ENCODE measurements around the gene PRMT9.

- TF ChIP-seq CTCF (IDR thresholded peaks at IDR 0.05) (no peak), POLR2A (IDR thresholded peaks at IDR 0.05) (no peak)
Measured at GRCh38 chr4:147645099-147645498, 38.9 kb downstream of the PRMT9 start.
